Fibroblast of skin of back (primary cell): ENCODE data around the gene TOPORS. TPM values are rescaled to one million over a fixed set of nuclear protein-coding genes. Genes with fewer than 3 reads are reported as not detected.
A peak's percentile ranks its signal among the peaks of the same experiment; 100 is the strongest.
"Not testable (repeated sequence)": the region's sequence is repeated elsewhere in the genome, so short reads cannot be mapped to it uniquely, and the experiment has no call there.

ENCODE experiments used
- DNase-seq: peaks from one replicate; pipeline ENCODE4 v3.0.0-alpha.2; 2013
- polyA plus RNA-seq, 2 experiments: library from polyadenylated mRNA; unstranded; fragments of 120-200 nt; gene quantifications; one replicate each; pipeline ENCODE4 v1.2.1, GENCODE V29; 2013; ENCODE audit not compliant: insufficient read length in 2 of 2

The TOPORS gene
- polyA plus RNA-seq (2013, experiment 1 of 2; ENCODE audit: insufficient read length), result 12.1 TPM
- 10.8 TPM for polyA plus RNA-seq (2013, experiment 2 of 2; ENCODE audit: insufficient read length)

GRCh38 chr9:32552172-32552872 lies at the start of gene TOPORS, which contains the start of gene SMIM27:
TOPORS (minus strand) TSS chr9:32552586; CDS start chr9:32552436, 150 bp downstream.
SMIM27 (plus strand) TSS chr9:32552327; CDS start chr9:32552435, 108 bp downstream.
- DNase-seq, result peak; percentile 90

- not testable (repeated sequence) for DNase-seq
Measured at GRCh38 chr9:32599021-32599420, 46.6 kb upstream of the TOPORS start.

- no peak for DNase-seq
Measured at GRCh38 chr9:32596936-32597335, 44.5 kb upstream of the TOPORS start.

- DNase-seq, result no peak
Measured at GRCh38 chr9:32596096-32596865, 43.9 kb upstream of the TOPORS start.

GRCh38 chr9:32590898-32591297 lies 38.5 kb upstream of the TOPORS start:
- no peak for DNase-seq

- no peak for DNase-seq
Measured at GRCh38 chr9:32590476-32590875, 38.1 kb upstream of the TOPORS start.

GRCh38 chr9:32589083-32589723 lies 36.8 kb upstream of the TOPORS start:
- peak; percentile 49 for DNase-seq

GRCh38 chr9:32587901-32588300 lies 35.5 kb upstream of the TOPORS start:
- no peak for DNase-seq

GRCh38 chr9:32584784-32585183 lies 32.4 kb upstream of the TOPORS start:
- peak; percentile 80 for DNase-seq

- peak; percentile 44 for DNase-seq
Measured at GRCh38 chr9:32581512-32582143, 29.2 kb upstream of the TOPORS start.

GRCh38 chr9:32580631-32581300 lies 28.4 kb upstream of the TOPORS start:
- DNase-seq, result no peak

GRCh38 chr9:32579706-32580331 lies 27.4 kb upstream of the TOPORS start:
- DNase-seq, result peak; percentile 49

GRCh38 chr9:32578976-32579375 lies 26.6 kb upstream of the TOPORS start:
- DNase-seq, result no peak

GRCh38 chr9:32577316-32577715 lies 24.9 kb upstream of the TOPORS start:
- no peak for DNase-seq

- no peak for DNase-seq
Measured at GRCh38 chr9:32574858-32575257, 22.5 kb upstream of the TOPORS start.

GRCh38 chr9:32573821-32574220 lies 21.4 kb upstream of the TOPORS start:
- no peak for DNase-seq

GRCh38 chr9:32572900-32573523 lies 20.6 kb upstream of the TOPORS start, which contains the start of gene NDUFB6:
NDUFB6 (minus strand) TSS chr9:32573159; CDS start chr9:32573060, 99 bp downstream.
- peak; percentile 93 for DNase-seq

GRCh38 chr9:32571969-32572899 lies 19.8 kb upstream of the TOPORS start:
- DNase-seq, result peak; percentile 72

GRCh38 chr9:32570262-32570661 lies 17.9 kb upstream of the TOPORS start:
- DNase-seq, result no peak

- DNase-seq, result no peak
Measured at GRCh38 chr9:32566770-32567169, 14.4 kb upstream of the TOPORS start.
